ENCODE measurements around the gene KRT74.

The KRT74 gene

DNA sequence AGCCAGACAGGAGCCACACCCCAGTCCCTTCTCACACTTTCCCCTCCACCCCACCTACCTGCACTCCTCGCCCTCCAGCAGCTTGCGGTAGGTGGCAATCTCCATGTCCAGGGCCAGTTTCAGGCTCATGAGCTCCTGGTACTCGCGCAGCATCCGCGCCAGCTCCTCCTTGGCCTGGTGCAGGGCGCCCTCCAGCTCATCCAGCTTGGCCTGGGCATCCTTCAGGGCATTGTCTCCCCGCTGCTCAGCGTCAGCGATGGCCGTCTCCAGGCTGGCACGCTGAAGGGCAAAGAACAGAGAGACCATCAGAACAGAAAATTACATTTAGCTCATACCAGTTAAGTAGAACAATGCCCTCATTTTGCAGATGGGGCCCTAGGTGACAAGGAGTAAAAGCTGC is 5.5 kb downstream of the KRT74 start:
- DNase-seq, result no peak

DNA sequence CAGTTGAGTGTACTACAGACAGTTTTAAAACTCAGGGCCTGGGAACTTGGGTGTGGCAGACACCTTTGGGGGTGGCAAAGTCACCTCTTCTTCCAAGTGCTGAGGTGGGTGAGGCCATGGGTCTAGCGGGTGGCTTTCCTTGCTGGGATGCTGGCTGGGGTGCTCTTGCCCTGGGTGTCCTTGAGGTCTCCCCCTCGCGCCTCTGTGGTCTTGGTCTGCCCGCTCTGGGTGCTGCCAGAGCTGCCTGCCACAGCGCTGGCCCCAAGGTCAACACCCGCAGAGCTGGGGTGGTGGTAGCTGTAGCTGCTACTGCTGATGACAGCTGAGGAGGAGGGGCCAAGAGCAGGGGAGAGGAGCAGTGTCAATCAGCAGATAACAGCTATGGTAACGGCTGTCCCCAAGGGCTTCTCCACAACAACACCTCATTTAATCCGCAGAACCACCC is 6.8 kb downstream of the KRT74 start:
- DNase-seq, result peak; percentile 7

DNA sequence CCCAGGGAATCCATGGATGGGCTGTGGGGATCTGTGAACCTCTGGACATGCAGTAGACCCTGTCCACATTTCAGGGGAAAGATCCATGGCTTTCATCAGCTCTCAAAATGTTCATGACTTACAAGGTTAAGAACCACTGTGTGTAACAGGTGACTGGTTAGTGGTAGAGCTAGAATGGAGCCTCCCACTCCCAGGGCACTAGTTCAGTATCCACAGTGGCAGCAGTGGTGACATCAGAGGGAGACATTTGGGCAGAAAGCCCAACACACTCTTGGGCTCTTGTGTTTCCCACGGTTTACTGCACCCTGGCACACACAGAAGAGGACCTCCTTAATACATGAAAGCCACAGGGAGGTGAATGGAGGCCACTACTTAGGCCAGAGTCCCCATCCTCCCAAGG is 9.1 kb downstream of the KRT74 start:
- no peak for DNase-seq

DNA sequence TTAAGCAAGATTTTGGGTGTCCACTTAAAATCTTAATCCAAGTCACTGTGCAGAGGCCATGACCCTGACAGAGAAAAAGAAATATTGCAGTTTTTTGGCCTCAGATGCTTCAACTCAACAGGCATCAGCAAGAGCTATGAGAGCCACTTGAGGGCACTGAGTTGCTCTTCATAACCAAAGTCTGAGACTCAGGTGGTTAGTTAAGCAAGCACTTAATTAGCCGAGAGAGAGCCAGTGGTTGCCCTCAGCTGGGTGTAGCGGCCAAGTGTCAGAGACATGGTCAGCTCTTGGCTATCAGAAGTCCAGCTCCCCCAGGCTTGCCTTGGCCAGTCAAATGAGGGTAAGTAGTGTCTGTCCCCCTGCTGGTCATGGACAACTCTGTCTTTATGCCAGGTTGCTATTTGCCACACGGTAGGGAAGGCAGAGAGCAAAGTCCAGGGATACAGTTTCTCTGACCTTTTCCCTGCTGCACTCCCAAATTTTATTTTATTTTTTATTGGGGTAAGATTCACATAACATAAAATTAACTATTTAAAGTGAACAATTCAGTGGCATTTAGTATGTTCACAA is 11.7 kb downstream of the KRT74 start:
- no peak for DNase-seq

DNA sequence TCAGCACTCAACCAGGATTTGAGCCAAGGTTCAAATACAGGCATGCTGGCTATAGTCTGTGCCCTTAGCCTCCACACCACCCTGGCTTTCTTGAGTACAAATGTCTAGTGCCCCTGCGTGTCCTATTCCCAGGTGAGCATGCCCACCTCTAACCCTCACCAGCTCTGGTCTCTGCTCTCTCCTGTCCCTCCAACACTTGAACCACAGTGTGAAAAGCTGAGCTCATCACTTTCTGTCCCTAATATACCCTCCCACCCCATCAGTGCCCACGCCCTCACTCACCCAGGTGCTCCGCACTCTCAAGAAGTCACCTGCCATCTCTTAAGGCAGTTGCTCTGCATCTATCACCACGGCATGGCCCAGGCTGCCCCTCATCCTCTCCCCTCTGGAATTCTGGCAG is 13.7 kb downstream of the KRT74 start:
- DNase-seq, result no peak

DNA sequence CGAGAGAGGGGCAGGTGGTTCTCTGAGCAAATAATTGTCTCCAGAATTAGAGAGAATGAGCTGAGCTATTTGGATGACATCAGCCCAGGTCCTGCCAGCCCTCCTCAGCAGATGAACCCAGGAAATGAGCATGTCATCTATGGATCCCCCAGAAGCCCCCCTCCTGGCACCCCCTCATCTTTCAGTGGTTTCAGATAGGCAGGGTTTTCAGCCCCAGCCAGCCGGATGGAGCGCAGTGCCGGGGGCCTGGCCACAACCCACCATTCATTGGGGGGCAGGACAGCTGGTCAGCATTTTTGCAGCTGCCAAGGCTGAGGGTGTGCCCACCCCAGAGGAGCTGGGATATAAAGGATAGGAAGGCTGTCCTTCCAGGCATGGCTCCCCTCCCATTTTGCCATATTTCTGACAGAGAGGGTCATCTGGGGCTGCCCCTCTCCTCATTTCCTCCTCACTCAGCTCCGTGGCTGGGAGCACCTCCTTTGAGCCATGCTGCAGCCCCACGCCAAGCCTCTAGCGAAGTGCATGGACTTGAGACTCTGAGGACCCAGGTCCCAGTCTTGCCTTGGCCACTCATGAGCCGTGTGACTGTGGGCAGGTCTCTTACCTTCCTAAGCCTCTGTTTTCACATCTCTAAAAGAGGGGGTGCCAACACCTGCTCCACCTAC is 14.7 kb downstream of the KRT74 start:
- DNase-seq, result no peak

DNA sequence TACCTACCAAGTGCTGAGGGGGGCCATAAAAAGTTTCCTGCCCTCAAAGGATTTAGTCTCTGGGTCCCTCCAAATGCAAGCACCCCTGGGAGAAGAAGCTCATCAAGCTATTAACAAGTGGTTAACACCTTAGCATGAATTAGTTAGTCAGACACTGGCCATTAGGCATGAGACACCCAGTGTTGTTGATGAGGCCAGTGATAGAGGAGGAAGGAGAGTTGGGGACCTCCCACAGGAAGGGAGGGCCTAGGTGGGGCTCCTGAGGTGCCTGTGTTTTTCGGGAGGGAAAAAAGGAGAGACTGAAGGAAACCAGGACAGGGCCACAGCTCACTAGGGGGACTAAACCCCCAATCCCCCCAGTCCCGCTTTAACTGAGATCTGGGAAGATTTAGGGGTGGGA is 16.2 kb downstream of the KRT74 start:
- no peak for DNase-seq

DNA sequence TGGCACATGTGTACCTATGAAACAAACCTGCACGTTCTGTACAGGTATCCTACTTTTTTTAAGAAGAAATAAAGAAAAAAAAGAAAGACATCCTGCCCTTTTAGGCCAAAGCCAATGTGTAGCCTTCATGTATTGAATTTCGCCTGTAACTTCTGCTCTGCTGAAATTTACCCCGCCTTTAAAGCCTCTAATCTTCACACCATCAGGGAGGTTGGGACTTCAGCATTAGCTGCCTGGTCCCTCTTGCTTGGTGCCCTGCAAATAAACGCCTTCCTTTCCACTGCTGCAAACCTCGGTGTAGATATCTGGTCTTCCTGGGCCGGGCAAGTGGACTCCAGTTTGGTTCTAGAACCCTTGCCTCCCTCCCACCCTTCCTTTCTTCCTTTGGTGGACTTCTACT is 18.1 kb downstream of the KRT74 start:
- DNase-seq, result no peak

DNA sequence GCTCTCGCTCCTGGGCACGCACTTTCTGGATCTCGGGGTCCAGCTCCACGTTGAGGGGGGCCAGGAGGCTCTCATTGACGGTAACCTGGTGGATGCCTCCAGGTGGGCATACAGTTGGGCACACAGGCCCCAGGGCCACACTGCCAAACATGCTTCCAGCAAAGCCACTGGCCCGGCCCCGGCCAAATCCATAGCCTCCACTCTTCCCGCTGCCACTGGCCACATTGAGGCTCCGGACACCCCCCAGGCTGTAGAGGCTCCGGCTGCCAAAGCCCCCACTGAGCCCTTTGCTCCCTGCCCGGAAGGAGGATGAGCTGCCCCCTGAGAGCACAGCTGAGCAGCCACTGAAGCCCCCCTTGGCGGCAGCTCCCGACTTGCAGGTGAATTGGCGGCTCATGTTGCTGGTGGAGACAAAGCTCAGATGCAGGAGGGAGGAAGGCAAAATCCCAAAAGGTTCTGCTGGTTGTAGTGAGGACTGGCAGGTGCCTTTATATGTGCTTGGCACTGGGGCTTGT is 20.9 kb downstream of the KRT74 start, which contains the start of gene KRT71:
TSS of gene KRT71 (minus strand) at position 465 of the 515 bp plus-strand sequence. CDS start at position 397, 68 bp downstream.
- DNase-seq, result no peak

DNA sequence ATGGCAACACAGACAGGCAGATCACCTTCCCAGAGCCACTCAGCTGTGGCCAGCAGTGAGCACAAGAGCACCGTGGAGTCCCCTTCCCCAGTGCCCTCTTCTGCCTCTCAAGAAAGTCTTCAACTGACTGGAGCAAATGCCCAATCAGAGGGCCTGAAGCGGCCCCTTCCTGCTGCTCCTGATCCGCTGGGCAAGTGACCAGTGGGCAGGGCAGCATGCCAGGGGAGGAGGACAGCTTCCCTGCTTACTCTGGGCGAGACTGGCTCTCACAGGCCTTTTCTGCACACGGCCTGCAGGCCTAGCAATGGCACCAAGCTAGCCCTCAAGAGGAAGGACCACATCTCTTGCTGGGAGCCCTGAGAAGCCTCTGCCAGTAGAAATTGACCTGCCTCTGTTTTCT is 21.6 kb downstream of the KRT74 start:
- no peak for DNase-seq

DNA sequence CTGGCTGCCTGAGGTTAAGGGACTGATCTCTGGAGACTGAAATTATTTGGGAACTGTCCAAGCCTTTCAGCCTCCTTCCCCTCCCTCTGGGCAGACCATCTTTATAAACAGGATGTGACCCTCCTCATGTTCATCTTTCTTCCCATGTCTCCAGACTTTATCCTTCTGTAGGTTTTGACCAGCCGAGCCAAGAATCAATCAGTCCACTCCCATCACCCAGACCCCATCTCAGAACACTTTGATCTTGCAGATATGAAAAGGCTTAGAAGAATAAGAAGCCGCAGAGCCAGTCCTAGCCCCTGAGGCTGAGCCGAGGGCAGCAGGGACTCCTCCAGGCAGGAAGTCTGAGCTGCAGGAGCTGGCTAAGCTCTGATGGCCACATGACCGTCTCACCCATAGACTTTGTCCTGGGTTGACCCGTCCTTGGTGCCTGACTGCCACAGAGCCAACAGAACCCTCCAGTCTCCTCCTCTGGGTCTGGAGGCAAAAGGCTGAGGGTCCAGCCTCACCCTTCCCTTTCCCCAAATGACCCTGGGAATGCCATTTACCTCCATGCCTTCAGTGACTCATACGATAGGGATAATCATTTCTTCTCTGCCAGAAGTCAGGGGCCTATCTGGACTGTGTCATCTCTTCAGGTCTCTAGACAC is 22.3 kb downstream of the KRT74 start:
- DNase-seq, result no peak

DNA sequence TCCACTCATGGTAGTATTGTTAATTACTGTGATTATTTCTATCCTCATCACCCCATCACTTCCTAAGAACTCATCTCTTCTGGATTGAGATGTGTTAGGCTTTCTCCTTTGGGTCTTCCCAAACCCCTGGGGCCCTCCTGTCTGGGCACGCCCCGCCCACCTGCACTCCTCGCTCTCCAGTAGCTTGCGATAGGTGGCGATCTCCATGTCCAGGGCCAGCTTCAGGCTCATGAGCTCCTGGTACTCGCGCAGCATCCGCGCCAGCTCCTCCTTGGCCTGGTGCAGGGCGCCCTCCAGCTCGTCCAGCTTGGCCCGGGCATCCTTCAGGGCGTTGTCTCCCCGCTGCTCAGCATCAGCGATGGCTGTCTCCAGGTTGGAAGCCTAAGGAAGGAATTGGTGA is 27.5 kb downstream of the KRT74 start:
- DNase-seq, result no peak

DNA sequence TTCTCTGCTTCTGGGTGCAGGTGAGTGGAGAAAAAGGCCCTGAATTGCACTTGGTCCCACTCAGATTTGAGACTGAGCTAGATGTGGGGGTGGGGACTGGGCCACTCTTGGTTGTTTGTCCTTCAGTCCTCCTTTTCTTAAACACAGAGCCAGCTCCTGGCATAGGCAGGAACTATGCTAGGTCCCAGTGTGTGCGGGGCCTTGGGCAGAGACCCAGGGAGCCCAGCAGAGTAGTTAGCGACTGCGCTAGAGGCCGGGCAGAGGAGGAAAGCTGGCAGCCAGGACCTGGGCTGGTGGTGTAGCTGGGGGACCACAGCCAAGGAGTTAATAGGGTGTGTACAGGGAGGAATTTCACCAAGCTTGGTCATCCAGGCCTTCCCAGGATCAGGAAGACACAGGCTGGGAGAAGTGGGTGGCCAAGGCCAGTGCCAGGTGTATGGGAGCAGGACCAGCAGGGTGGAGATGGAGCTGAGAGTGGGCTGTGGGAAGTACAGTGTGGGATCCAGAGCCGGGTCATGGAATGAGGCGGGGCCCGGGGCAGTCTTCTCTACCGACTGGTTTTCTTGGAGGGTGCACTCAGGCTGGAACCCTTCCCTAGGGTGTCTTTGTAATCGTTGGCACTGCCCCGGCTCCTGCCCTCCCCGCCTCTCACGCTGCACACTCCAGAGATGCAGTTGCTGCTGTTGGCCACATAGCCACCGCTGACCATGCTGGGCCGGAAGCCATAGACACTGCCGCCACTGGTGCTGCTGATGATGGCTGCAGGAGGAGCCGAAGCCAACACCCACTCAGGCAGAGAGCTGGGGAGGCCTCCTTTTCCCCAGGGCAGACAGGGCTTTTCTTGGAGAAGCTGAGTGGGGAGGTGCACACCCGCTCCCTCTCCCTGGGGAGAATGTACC is 29.4 kb downstream of the KRT74 start:
- DNase-seq, result no peak

DNA sequence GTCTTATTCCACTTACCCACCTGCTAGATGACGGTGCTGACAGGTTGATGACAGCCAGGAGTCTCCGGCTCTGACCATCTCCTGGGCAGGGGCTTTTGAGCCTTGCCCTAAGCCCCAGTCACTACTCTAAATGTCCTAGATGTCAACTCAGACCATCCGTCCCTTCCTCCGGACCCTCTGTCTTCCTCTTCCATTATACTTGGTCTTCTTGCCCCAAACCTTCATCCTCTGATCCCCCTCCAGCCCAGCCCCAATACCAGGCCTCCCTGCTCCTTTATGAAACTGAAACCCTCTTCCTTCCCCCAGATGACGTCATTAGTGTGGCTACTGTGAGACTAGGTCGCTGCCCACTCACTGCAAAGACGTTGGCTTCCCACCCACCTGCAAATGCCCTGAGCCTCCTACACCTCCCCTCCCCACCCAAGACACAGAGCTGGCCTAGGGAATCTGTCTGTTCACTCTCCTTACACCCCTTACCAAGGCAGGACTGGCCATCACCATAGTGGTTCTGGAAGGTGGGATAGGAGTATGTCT is 30.8 kb downstream of the KRT74 start:
- DNase-seq, result no peak

DNA sequence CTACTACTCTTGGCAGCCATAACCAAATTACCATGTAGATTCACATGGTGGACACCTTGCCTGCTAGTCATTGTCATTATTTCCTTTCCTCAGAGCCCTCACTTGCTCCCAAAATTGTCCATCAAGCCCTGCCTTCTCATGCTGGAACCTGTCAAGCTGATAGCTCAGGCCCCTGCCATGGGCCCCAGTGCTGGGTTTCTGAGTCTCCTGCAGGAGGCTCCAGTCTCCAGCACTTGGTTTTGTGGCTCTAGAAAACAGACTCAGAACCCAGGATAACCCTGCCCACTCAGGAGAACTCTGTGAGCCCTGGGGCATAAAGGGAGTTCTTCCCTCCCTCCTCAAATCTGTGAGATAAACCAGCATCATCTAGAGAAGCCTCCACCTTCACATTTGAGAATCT is 31.5 kb downstream of the KRT74 start:
- no peak for DNase-seq

DNA sequence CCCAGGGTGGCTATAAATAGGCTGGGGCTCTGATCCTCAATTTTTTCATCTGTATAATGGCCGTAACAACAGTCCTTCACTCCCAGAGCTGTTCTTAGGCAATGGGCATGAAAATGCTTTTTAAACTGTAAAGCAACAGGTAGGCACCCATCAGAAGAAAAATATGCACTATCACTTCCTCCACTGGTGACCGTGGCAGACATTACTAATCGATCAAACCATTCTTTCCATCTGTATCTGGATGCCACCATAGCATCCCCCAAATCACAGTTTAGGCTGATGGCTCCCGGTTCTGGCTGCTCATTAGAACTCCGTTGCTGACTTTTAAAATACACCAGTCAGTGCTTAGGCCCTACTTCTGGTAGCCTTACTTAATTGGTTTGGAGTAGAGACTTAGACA is 31.9 kb downstream of the KRT74 start:
- no peak for DNase-seq

DNA sequence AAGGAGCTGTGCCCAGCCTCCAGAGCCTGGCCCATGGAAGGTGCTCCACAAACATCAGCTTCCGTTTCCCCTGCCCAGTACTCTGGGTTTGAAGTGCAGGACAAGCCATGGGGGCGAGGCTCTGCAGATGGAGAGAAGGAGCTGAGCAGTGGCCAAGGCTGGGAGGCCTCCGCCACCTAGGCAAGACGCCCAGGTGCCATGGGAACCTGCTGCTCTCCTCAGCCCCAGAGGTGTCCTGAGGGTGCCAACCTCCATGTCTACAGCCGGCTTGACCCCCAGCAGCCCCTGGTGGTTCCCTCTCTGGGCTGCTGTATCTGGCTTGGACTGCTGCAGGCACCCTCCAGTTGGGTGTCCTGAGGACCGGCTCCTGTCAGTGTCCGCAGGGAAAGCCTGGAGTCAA is 33.1 kb downstream of the KRT74 start:
- DNase-seq, result no peak

DNA sequence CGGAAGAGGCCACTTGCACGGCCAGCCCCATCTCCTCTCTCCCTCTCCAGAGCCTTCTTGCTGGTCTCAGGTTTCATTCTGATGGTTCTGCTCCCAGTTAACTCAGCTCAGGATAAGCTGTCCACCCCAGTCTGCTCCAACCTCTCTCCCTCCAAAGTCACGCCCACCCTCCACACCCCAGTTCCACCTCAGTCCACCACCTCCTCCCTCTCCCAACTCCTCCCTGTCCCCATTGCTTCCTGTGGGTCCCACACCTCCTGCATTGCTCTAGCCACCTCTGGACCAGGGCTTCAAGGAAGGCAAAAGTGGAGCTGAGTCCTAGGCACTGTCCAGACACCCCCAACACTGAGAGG is 33.8 kb downstream of the KRT74 start:
- DNase-seq, result no peak

DNA sequence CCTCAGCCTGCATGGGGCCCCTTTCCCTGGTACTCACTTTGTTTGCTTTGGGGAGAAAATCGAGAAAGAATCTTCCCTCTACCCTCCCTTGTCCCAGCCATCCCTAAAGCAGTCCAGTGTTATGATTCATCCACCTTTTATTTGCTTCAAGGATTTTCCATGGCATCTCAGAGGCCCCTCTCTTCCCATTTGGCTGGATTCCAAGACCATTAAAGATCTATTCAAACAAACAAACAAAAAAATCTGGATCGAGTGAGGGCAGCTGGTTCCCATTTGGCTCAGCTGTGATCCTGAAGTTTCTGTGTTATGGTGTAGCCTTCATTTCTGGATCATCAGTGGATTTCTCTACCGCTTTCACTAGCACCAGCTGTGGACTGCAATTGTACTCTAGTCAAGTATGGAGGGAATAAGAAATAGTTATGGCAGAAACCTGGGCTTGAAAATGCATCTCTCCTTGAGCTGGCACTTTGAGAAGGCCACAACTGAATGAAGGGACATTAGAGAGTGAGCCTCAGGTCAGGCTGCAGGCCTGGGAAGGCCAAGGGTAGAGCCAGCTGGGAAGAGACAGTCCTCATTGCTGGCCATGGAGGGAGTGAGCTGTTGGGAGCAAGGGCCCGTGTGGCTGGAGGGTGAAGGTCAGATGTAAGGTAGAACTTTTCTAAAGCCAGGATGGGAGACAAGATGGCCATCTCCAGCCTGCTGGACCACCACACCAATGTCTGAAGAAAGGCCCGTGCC is 34.4 kb downstream of the KRT74 start:
- DNase-seq, result no peak

DNA sequence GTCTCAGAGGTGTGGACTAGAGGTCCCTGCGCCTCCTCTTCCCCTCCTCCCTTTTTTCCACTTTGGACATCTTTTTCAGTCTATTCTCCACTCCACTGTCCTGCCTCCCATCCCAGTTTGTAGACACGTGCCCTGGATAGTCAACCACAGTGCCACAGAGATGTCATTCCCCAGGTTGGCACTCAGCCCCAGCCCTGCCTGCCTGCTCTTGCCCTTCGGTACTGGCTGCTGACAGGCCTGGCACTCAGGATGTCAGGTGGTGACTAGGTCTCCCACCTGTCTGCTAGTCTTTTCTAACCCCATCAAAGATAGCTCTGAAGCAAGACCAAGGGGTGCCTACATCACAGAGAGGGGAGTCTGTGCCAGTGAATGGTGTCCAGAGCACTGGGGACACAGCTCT is 36.5 kb downstream of the KRT74 start:
- no peak for DNase-seq

DNA sequence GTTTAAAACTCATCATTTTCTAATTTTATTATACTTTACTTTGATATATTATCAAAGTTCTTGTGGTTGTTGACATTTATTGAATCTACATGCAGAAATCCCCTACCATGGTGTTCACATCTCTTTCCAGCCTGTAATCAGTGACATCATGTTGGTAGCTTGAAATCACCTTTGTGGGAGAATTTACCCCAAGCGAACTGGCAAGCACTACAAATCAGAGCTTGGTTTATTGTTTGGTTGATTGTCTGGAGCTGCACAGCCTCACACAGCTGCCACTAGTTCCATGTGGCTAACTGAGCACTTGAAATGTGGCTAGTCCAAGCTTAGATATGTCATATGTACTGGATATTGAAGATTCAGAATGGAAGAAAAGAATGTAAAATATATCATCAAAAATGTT is 38.1 kb downstream of the KRT74 start:
- DNase-seq, result no peak

DNA sequence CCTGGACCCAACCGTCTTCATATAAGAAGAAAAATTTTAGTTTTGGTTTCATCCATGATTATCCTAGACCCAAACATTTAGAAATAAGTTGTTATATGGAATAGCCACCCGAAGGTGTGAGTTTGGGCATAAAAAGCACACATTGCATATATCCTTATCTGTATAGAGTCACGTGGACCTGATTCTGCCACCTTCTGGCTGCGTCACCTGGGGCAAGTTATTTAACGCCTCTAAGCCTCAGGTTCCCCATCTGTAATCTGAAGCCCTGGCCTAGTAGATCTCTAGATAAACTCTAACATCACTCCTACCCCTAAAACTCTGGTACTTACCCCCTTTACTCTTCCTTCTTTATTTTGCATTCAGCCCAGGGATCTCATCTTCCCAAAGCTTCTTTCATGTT is 39.2 kb downstream of the KRT74 start:
- no peak for DNase-seq

All from effector CD8-positive, alpha-beta T cell (primary cell).